GM12864 (cell line): ENCODE measurements around the gene NAT9.

Experiments used
- DNase-seq: peaks from one replicate; pipeline ENCODE4 v3.0.0-alpha.2; 2011; ENCODE audit warnings: low read depth
- H3K4me3 ChIP-seq: 2 replicates; pipeline ENCODE4 v1.5.1; 2011; ENCODE audit warnings: mild to moderate bottlenecking, low read depth, low read length, control low read depth
- CTCF ChIP-seq: IDR thresholded peaks from 2 replicates; pipeline ENCODE4 v1.5.1; 2011; ENCODE audit warnings: low read depth, mild to moderate bottlenecking, moderate library complexity, low read length, control low read depth, inconsistent platforms; ENCODE audit errors: missing control alignments

The NAT9 gene

GRCh38 chr17:74786431-74787055, 10.4 kb upstream of the NAT9 start:
- H3K4me3 ChIP-seq, result no peak overlapping the region
- DNase-seq, result no peak
- TF ChIP-seq CTCF, result no peak

- H3K4me3 ChIP-seq, result no peak overlapping the region
- no peak for TF ChIP-seq CTCF
- DNase-seq, result no peak
These were observed 9.8 kb upstream of the NAT9 start for GRCh38 chr17:74785981-74786360.

GRCh38 chr17:74785096-74785980, 9.2 kb upstream of the NAT9 start:
- no peak overlapping the region for H3K4me3 ChIP-seq
- TF ChIP-seq CTCF, result no peak
- DNase-seq, result no peak

GRCh38 chr17:74784125-74784810, 8.1 kb upstream of the NAT9 start:
- H3K4me3 ChIP-seq, result no peak overlapping the region
- no peak for TF ChIP-seq CTCF
- DNase-seq, result no peak

GRCh38 chr17:74782571-74782970, 6.4 kb upstream of the NAT9 start:
- no peak for DNase-seq
- TF ChIP-seq CTCF, result no peak
- no peak overlapping the region for H3K4me3 ChIP-seq

GRCh38 chr17:74780443-74781238, 4.5 kb upstream of the NAT9 start:
- peak; percentile 21 for DNase-seq

More at GRCh38 chr17:74780443-74781238, 4.5 kb upstream of the NAT9 start:
- no peak overlapping the region for H3K4me3 ChIP-seq
- TF ChIP-seq CTCF, result peak; percentile 54
